ENCODE measurements around the gene ARHGEF17. TPM values are rescaled to one million over a fixed set of nuclear protein-coding genes. Genes with fewer than 3 reads are reported as not detected.

The ARHGEF17 gene
- total RNA-seq, 1 donor from 2014 or later, result 193 TPM

GRCh38 chr11:73388265-73389133, 80.4 kb downstream of the ARHGEF17 start:
- H3K4me3 ChIP-seq, result no peak overlapping the region
- no peaks in the 10 kb centered on the region for H3K9me3 ChIP-seq
- no peak for TF ChIP-seq CTCF (IDR thresholded peaks at IDR 0.05)
- no peak for DNase-seq (ENCODE audit: low spot score in 2 of 2)
- H3K27me3 ChIP-seq, result no peaks in the 10 kb centered on the region
- no peak overlapping the region for H3K27ac ChIP-seq
- intact Hi-C loops (cut with DNase I), result no loop called here
- H3K36me3 ChIP-seq, result no peaks in the 10 kb centered on the region
- no peaks in the 10 kb centered on the region for H3K4me1 ChIP-seq

- Histone ChIP-seq H3K4me3 (no peak overlapping the region), H3K27ac (no peak overlapping the region), H3K4me1 (no peaks in the 10 kb centered on the region), H3K9me3 (no peaks in the 10 kb centered on the region), H3K27me3 (no peaks in the 10 kb centered on the region), H3K36me3 (no peaks in the 10 kb centered on the region)
- DNase-seq (ENCODE audit: low spot score in 2 of 2), result no peak
- TF ChIP-seq CTCF (IDR thresholded peaks at IDR 0.05), result no peak
- intact Hi-C loops (cut with DNase I), result no loop called here
These were observed 81.1 kb downstream of the ARHGEF17 start for GRCh38 chr11:73389134-73389525.

GRCh38 chr11:73389916-73390315, 81.8 kb downstream of the ARHGEF17 start:
- no peak overlapping the region for H3K4me3 ChIP-seq
- no peaks in the 10 kb centered on the region for H3K9me3 ChIP-seq
- no peaks in the 10 kb centered on the region for H3K27me3 ChIP-seq
- intact Hi-C loops (cut with DNase I), result no loop called here
- H3K36me3 ChIP-seq, result no peaks in the 10 kb centered on the region
- DNase-seq (ENCODE audit: low spot score in 2 of 2), result no peak
- no peak for TF ChIP-seq CTCF (IDR thresholded peaks at IDR 0.05)
- H3K27ac ChIP-seq, result no peak overlapping the region
- H3K4me1 ChIP-seq, result no peaks in the 10 kb centered on the region

- Histone ChIP-seq H3K4me3 (no peak overlapping the region), H3K9me3 (no peaks in the 10 kb centered on the region), H3K27me3 (no peaks in the 10 kb centered on the region), H3K4me1 (no peaks in the 10 kb centered on the region), H3K36me3 (no peaks in the 10 kb centered on the region), H3K27ac (no peak overlapping the region)
- no peak for TF ChIP-seq CTCF (IDR thresholded peaks at IDR 0.05)
- DNase-seq (ENCODE audit: low spot score in 2 of 2), result no peak
- intact Hi-C loops (cut with DNase I), result no loop called here
These were observed 82.8 kb downstream of the ARHGEF17 start for GRCh38 chr11:73390601-73391565.

GRCh38 chr11:73391665-73392064, 83.6 kb downstream of the ARHGEF17 start:
- intact Hi-C loops (cut with DNase I), result loop anchor here (2.0 kb wide), 1 partner anchor 15 kb away; the partner anchor contains the start of gene RELT
- no peaks in the 10 kb centered on the region for H3K27me3 ChIP-seq
- H3K36me3 ChIP-seq, result no peaks in the 10 kb centered on the region
- TF ChIP-seq CTCF (IDR thresholded peaks at IDR 0.05), result no peak
- no peak overlapping the region for H3K27ac ChIP-seq
- H3K4me3 ChIP-seq, result no peak overlapping the region
- no peak for DNase-seq (ENCODE audit: low spot score in 2 of 2)
- H3K9me3 ChIP-seq, result no peaks in the 10 kb centered on the region
- H3K4me1 ChIP-seq, result no peaks in the 10 kb centered on the region

All from ascending aorta (tissue), 2 donors.